HG03354 (cell line): ENCODE results near the gene ABL2.
"Not testable (repeated sequence)": the region's sequence is repeated elsewhere in the genome, so short reads cannot be mapped to it uniquely, and the experiment has no call there.

ENCODE experiments used
- ATAC-seq: cut with Tn5 transposase; IDR thresholded peaks from one replicate; pipeline ENCODE4 v1.9.1; 2021; ENCODE audit warnings: mild to moderate bottlenecking; ENCODE audit not compliant: unreplicated experiment, poor library complexity, severe bottlenecking

ABL2 gene

GRCh38 chr1:179229214-179230140 lies at the start of gene ABL2:
ABL2 (minus strand) TSS chr1:179229677; CDS start chr1:179229397, 280 bp downstream.
- ATAC-seq: peak; percentile 65

GRCh38 chr1:179278920-179279319 lies 49.4 kb upstream of the ABL2 start:
- ATAC-seq: no peak

GRCh38 chr1:179274424-179274823 lies 44.9 kb upstream of the ABL2 start:
- ATAC-seq: not testable (repeated sequence)

GRCh38 chr1:179269071-179269470 lies 39.6 kb upstream of the ABL2 start:
- no peak for ATAC-seq

GRCh38 chr1:179264507-179264906 lies 35.0 kb upstream of the ABL2 start:
- ATAC-seq: no peak

GRCh38 chr1:179263121-179263520 lies 33.6 kb upstream of the ABL2 start:
- ATAC-seq: no peak

- ATAC-seq: no peak
These were observed 32.7 kb upstream of the ABL2 start for GRCh38 chr1:179262183-179262582.

- no peak for ATAC-seq
These were observed 24.0 kb upstream of the ABL2 start for GRCh38 chr1:179253286-179253972.

- no peak for ATAC-seq
These were observed 23.1 kb upstream of the ABL2 start for GRCh38 chr1:179252606-179253005.

- ATAC-seq: no peak
These were observed 22.2 kb upstream of the ABL2 start for GRCh38 chr1:179251675-179252074.

- ATAC-seq: no peak
These were observed 18.4 kb upstream of the ABL2 start for GRCh38 chr1:179247923-179248322.

- not testable (repeated sequence) for ATAC-seq
These were observed 15.9 kb upstream of the ABL2 start for GRCh38 chr1:179245426-179245825.

- no peak for ATAC-seq
These were observed 12.1 kb upstream of the ABL2 start for GRCh38 chr1:179241530-179242097.

- no peak for ATAC-seq
These were observed 7.7 kb upstream of the ABL2 start for GRCh38 chr1:179237222-179237621.

- no peak for ATAC-seq
These were observed 5.4 kb upstream of the ABL2 start for GRCh38 chr1:179234863-179235262.

GRCh38 chr1:179231923-179232322 lies 2.4 kb upstream of the ABL2 start:
- ATAC-seq: no peak

- ATAC-seq: no peak
These were observed 1.2 kb upstream of the ABL2 start for GRCh38 chr1:179230721-179231120.

GRCh38 chr1:179230251-179230650 lies 774 bp upstream of the ABL2 start:
- ATAC-seq: no peak

GRCh38 chr1:179228783-179229213 lies 679 bp downstream of the ABL2 start:
- peak; percentile 28 for ATAC-seq

GRCh38 chr1:179226738-179227137 lies 2.7 kb downstream of the ABL2 start:
- no peak for ATAC-seq

- ATAC-seq: not testable (repeated sequence)
These were observed 5.0 kb downstream of the ABL2 start for GRCh38 chr1:179224466-179224865.
